Measurements from ENCODE around the gene CCNB1IP1. TPM values are rescaled to one million over a fixed set of nuclear protein-coding genes. Genes with fewer than 3 reads are reported as not detected.
"Not testable (repeated sequence)": the region's sequence is repeated elsewhere in the genome, so short reads cannot be mapped to it uniquely, and the experiment has no call there.

CCNB1IP1 gene
- total and polyA plus RNA-seq, 7 experiments from 2014 or later: 14.8 to 29.8 (median 26.4) TPM

DNA sequence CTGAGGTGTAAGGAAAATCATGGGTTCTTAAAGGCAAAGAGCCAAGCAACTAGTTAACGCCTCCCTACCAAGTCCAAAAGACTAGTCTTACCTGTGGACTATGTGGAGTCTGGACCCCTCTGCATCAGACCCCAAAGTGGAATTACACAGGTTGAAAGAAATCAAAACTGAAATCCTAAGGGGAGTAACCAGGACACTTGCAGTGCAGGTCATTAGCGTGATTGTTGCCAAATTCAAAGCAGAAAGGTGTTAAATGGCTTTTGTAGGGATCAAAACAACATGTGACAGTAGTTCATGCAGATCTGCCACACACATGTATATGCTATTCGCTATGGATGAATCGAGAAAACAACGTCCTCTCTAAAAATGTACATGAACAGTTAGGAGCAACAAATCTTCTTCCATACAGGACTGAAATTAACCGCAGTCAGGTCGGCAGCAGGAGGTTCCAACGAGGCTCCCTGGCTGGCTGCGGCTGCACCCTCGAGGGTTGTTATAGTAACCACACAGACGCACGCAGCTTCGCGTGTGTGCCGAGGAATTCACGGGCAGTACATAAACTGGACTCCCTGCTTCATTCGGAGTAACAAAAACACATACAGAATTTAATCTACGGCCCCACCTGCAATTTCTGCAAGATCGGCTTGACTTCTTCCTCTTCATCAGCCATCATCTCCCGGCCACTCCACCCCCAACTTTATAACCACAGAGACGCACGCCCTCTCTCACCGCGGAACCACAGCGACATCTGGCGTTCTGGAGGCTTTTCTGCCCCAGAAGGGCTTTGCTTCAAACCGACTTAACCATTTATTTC, 27.6 kb downstream of the CCNB1IP1 start, which contains the start of gene TTC5:
TTC5 (minus strand) TSS at position 687 of the 814 bp plus-strand sequence; CDS start at position 673, 14 bp downstream.
- H3K9me3 ChIP-seq (ENCODE audit: control insufficient read depth in 2 of 3, low read length in 3 of 3): no peaks in the 10 kb centered on the region
- Mint-ChIP-seq H3K4me1 (peaks cover 22 to 44% (median 38%) of the 10 kb centered on the region in 7 donors), H3K9me3 (peaks cover 0 to 4% (median 0%) of the 10 kb centered on the region in 11 donors), H3K27me3 (no peaks in the 10 kb centered on the region), H3K27ac (peak within 1 kb of the TSS; percentile 78 to 95 (median 90)), H3K4me3 (peak within 1 kb of the TSS; percentile 88 to 99 (median 94)), H3K36me3 (peaks cover 0 to 19% (median 19%) of the 10 kb centered on the region in 5 donors)
- POLR2A ChIA-PET: interaction anchor here (2.7 kb wide), 1 partner anchor 13 kb away, joined by 10 read pairs; no protein-coding TSS in a partner anchor
- intact Hi-C loops (cut with micrococcal nuclease): loop anchor here in 1 of 2 donors (1.0 kb wide), 1 partner anchor 38 kb away; the partner anchor contains the start of gene PARP2
- H3K36me3 ChIP-seq (ENCODE audit: control insufficient read depth in 2 of 3, insufficient read depth in 3 of 3, low read length in 3 of 3): peaks cover 4 to 14% (median 6%) of the 10 kb centered on the region in 3 experiments
- ATAC-seq (peak; percentile 100), DNase-seq (peak; percentile 82 to 96 (median 89))
- CTCF ChIA-PET: interaction anchor here (1.0 kb wide), 1 partner anchor 303 kb away, joined by 4 read pairs; no protein-coding TSS in a partner anchor
- H3K27me3 ChIP-seq (ENCODE audit: control insufficient read depth in 2 of 2, insufficient read depth in 2 of 2, low read length in 2 of 2): no peaks in the 10 kb centered on the region
- H3K4me3 ChIP-seq (ENCODE audit: low read length): peak within 1 kb of the TSS; percentile 64
- peak within 1 kb of the TSS; percentile 75 for H3K27ac ChIP-seq (ENCODE audit: low read depth, low read length)
- H3K4me1 ChIP-seq (ENCODE audit: control insufficient read depth in 2 of 2, insufficient read depth in 2 of 2, low read length in 2 of 2): peaks cover 9 to 14% of the 10 kb centered on the region in 2 donors

- Histone ChIP-seq H3K4me3 (ENCODE audit: low read length) (no peak overlapping the region), H3K9me3 (ENCODE audit: control insufficient read depth in 2 of 3, low read length in 3 of 3) (no peaks in the 10 kb centered on the region), H3K27me3 (ENCODE audit: control insufficient read depth in 2 of 2, insufficient read depth in 2 of 2, low read length in 2 of 2) (no peaks in the 10 kb centered on the region), H3K4me1 (ENCODE audit: control insufficient read depth in 2 of 2, insufficient read depth in 2 of 2, low read length in 2 of 2) (peaks cover 9 to 14% of the 10 kb centered on the region in 2 donors), H3K36me3 (ENCODE audit: control insufficient read depth in 2 of 3, insufficient read depth in 3 of 3, low read length in 3 of 3) (peaks cover 4 to 43% (median 8%) of the 10 kb centered on the region in 3 experiments), H3K27ac (ENCODE audit: low read depth, low read length) (no peak overlapping the region)
- ATAC-seq (no peak), DNase-seq (no peak)
- peaks cover 0 to 4% (median 0%) of the 10 kb centered on the region in 11 donors for H3K9me3 Mint-ChIP-seq
- H3K4me3 Mint-ChIP-seq: no peak overlapping the region
- peaks cover 10 to 37% (median 26%) of the 10 kb centered on the region in 5 donors for H3K36me3 Mint-ChIP-seq
- ChIA-PET POLR2A (no interaction called here), CTCF (no interaction called here)
- H3K4me1 Mint-ChIP-seq: peaks cover 22 to 47% (median 38%) of the 10 kb centered on the region in 7 donors
- H3K27ac Mint-ChIP-seq: no peak overlapping the region
- H3K27me3 Mint-ChIP-seq: no peaks in the 10 kb centered on the region
- intact Hi-C loops (cut with micrococcal nuclease): no loop called here
Measured at GRCh38 chr14:20302042-20302755, 30.9 kb downstream of the CCNB1IP1 start.

- Mint-ChIP-seq H3K9me3 (no peaks in the 10 kb centered on the region), H3K4me1 (peaks cover 0 to 5% (median under 1%) of the 10 kb centered on the region in 7 donors), H3K27me3 (no peaks in the 10 kb centered on the region), H3K27ac (peak overlapping the region in 1 of 9 donors; percentile 86), H3K4me3 (no peak overlapping the region), H3K36me3 (peaks cover 27 to 58% (median 46%) of the 10 kb centered on the region in 5 donors)
- no peak overlapping the region for H3K4me3 ChIP-seq (ENCODE audit: low read length)
- no peaks in the 10 kb centered on the region for H3K27me3 ChIP-seq (ENCODE audit: control insufficient read depth in 2 of 2, insufficient read depth in 2 of 2, low read length in 2 of 2)
- H3K9me3 ChIP-seq (ENCODE audit: control insufficient read depth in 2 of 3, low read length in 3 of 3): no peaks in the 10 kb centered on the region
- no peaks in the 10 kb centered on the region for H3K4me1 ChIP-seq (ENCODE audit: control insufficient read depth in 2 of 2, insufficient read depth in 2 of 2, low read length in 2 of 2)
- intact Hi-C loops (cut with micrococcal nuclease): no loop called here
- ChIA-PET CTCF (interaction anchor here (0.6 kb wide), 1 partner anchor 1263 kb away, joined by 4 read pairs; no protein-coding TSS in a partner anchor), POLR2A (no interaction called here)
- H3K27ac ChIP-seq (ENCODE audit: low read depth, low read length): no peak overlapping the region
- ATAC-seq (no peak), DNase-seq (no peak)
- peaks cover 30 to 80% (median 39%) of the 10 kb centered on the region in 3 experiments for H3K36me3 ChIP-seq (ENCODE audit: control insufficient read depth in 2 of 3, insufficient read depth in 3 of 3, low read length in 3 of 3)
Measured at GRCh38 chr14:20295067-20295466, 38.0 kb downstream of the CCNB1IP1 start.

DNA sequence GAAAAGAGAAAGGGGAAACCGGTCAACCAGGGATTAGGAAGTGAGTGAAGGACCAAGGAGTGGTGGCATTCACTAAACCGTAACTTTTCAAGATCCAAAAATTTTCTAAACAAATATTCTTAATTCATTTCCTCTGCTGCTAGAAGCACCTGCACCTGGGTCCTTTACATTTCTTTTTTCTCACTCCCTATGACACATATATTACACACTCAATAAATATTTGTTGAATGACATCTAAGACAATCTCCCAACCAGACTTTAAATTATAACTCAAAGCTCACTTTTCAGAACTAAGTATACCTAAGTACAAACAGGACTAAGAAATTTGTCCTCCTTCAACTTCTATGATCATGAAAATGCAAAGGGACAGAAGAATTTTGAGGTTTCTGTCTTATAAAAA, 38.4 kb downstream of the CCNB1IP1 start:
- Mint-ChIP-seq H3K4me3 (no peak overlapping the region), H3K4me1 (peaks cover 0 to 5% (median 0%) of the 10 kb centered on the region in 7 donors), H3K27me3 (no peaks in the 10 kb centered on the region), H3K36me3 (peaks cover 30 to 60% (median 48%) of the 10 kb centered on the region in 5 donors), H3K9me3 (no peaks in the 10 kb centered on the region), H3K27ac (no peak overlapping the region)
- DNase-seq (no peak), ATAC-seq (no peak)
- Histone ChIP-seq H3K36me3 (ENCODE audit: control insufficient read depth in 2 of 3, insufficient read depth in 3 of 3, low read length in 3 of 3) (peaks cover 35 to 82% (median 39%) of the 10 kb centered on the region in 3 experiments), H3K27me3 (ENCODE audit: control insufficient read depth in 2 of 2, insufficient read depth in 2 of 2, low read length in 2 of 2) (no peaks in the 10 kb centered on the region), H3K27ac (ENCODE audit: low read depth, low read length) (no peak overlapping the region), H3K4me1 (ENCODE audit: control insufficient read depth in 2 of 2, insufficient read depth in 2 of 2, low read length in 2 of 2) (no peaks in the 10 kb centered on the region), H3K9me3 (ENCODE audit: control insufficient read depth in 2 of 3, low read length in 3 of 3) (no peaks in the 10 kb centered on the region), H3K4me3 (ENCODE audit: low read length) (no peak overlapping the region)
- POLR2A ChIA-PET: no interaction called here
- intact Hi-C loops (cut with micrococcal nuclease): no loop called here
- CTCF ChIA-PET: interaction anchor here (0.6 kb wide), 1 partner anchor 1264 kb away, joined by 4 read pairs; no protein-coding TSS in a partner anchor

GRCh38 chr14:20281998-20282397, 51.1 kb downstream of the CCNB1IP1 start:
- DNase-seq; POLR2A ChIA-PET; H3K9me3 ChIP-seq (ENCODE audit: control insufficient read depth in 2 of 3, low read length in 3 of 3); H3K27me3 ChIP-seq (ENCODE audit: control insufficient read depth in 2 of 2, insufficient read depth in 2 of 2, low read length in 2 of 2); H3K27ac ChIP-seq (ENCODE audit: low read depth, low read length); intact Hi-C loops (cut with micrococcal nuclease); CTCF ChIA-PET; H3K27me3 Mint-ChIP-seq; H3K27ac Mint-ChIP-seq; H3K36me3 ChIP-seq (ENCODE audit: control insufficient read depth in 2 of 3, insufficient read depth in 3 of 3, low read length in 3 of 3); H3K4me3 Mint-ChIP-seq; ATAC-seq; H3K4me3 ChIP-seq (ENCODE audit: low read length): not testable (repeated sequence)
- Mint-ChIP-seq H3K36me3 (peaks cover 30 to 78% (median 69%) of the 10 kb centered on the region in 5 donors), H3K4me1 (peaks cover 14 to 41% (median 28%) of the 10 kb centered on the region in 7 donors), H3K9me3 (peaks cover 0 to 27% (median 8%) of the 10 kb centered on the region in 11 donors)
- H3K4me1 ChIP-seq (ENCODE audit: control insufficient read depth in 2 of 2, insufficient read depth in 2 of 2, low read length in 2 of 2): peaks cover 0 to 18% of the 10 kb centered on the region in 2 donors

- H3K27me3 ChIP-seq (ENCODE audit: control insufficient read depth in 2 of 2, insufficient read depth in 2 of 2, low read length in 2 of 2); H3K27ac ChIP-seq (ENCODE audit: low read depth, low read length); H3K4me3 ChIP-seq (ENCODE audit: low read length); H3K9me3 ChIP-seq (ENCODE audit: control insufficient read depth in 2 of 3, low read length in 3 of 3); H3K36me3 ChIP-seq (ENCODE audit: control insufficient read depth in 2 of 3, insufficient read depth in 3 of 3, low read length in 3 of 3); intact Hi-C loops (cut with micrococcal nuclease); CTCF ChIA-PET; ATAC-seq; POLR2A ChIA-PET; H3K27me3 Mint-ChIP-seq: not testable (repeated sequence)
- Mint-ChIP-seq H3K4me1 (peaks cover 14 to 41% (median 28%) of the 10 kb centered on the region in 7 donors), H3K9me3 (peaks cover 0 to 31% (median 11%) of the 10 kb centered on the region in 11 donors), H3K27ac (peak overlapping the region in 6 of 9 donors; percentile 24 to 86 (median 50)), H3K4me3 (peak overlapping the region in 7 of 10 donors; percentile 9 to 61 (median 22)), H3K36me3 (peaks cover 30 to 73% (median 65%) of the 10 kb centered on the region in 5 donors)
- H3K4me1 ChIP-seq (ENCODE audit: control insufficient read depth in 2 of 2, insufficient read depth in 2 of 2, low read length in 2 of 2): peaks cover 0 to 18% of the 10 kb centered on the region in 2 donors
- peak in 6 of 9 donors; percentile 1 to 28 (median 10) for DNase-seq
Measured at GRCh38 chr14:20280265-20280664, 52.8 kb downstream of the CCNB1IP1 start.
